K562 (cell line): ENCODE results near the gene LRP1. TPM values are rescaled to one million over a fixed set of nuclear protein-coding genes. Genes with fewer than 3 reads are reported as not detected.

Source experiments
- ADNP ChIP-seq: fragments of 200-800 bp; sonication (Bioruptor generic); IDR thresholded peaks from 2 replicates; pipeline ENCODE4 v1.6.1; 2016; ENCODE audit warnings: missing genetic modification characterization, missing compliant biosample characterization
- CBX5 ChIP-seq: IDR thresholded peaks from 2 replicates; pipeline ENCODE4 v1.6.1; 2014; ENCODE audit warnings: low read depth, borderline replicate concordance
- CREM ChIP-seq: IDR thresholded peaks from 2 replicates; pipeline ENCODE4 v1.6.1; 2014; ENCODE audit warnings: antibody characterized with exemption, low read depth
- ELK1 ChIP-seq: sonication (generic); formaldehyde crosslinking; IDR thresholded peaks from 2 replicates; pipeline ENCODE4 v1.8.1; 2022; ENCODE audit warnings: missing genetic modification reagents
- HES1 ChIP-seq: fragments of 450-650 bp; IDR thresholded peaks from 2 replicates; pipeline ENCODE4 v1.6.1; 2016; ENCODE audit warnings: low read depth, mild to moderate bottlenecking, moderate library complexity
- HNRNPL ChIP-seq: fragments of 200-400 bp; formaldehyde crosslinking; IDR thresholded peaks from 2 replicates; pipeline ENCODE4 v1.6.1; 2017; ENCODE audit warnings: low read depth, mild to moderate bottlenecking, low read length
- KDM1A ChIP-seq, 2 experiments: fragments of 450-650 bp; IDR thresholded peaks; 2 replicates each; pipeline ENCODE4 v1.6.1; 2016; ENCODE audit warnings: mild to moderate bottlenecking in 2 of 2
- KLF1 ChIP-seq: fragments of 450-650 bp; IDR thresholded peaks from 2 replicates; pipeline ENCODE4 v1.6.1; 2016; ENCODE audit warnings: missing genetic modification characterization, missing compliant biosample characterization
- L3MBTL2 ChIP-seq: fragments of 450-650 bp; IDR thresholded peaks from 2 replicates; pipeline ENCODE4 v1.6.1; 2016; ENCODE audit warnings: mild to moderate bottlenecking, moderate library complexity
- MAFG ChIP-seq: fragments of 450-650 bp; conservative IDR thresholded peaks from 2 replicates; pipeline ENCODE4 v1.6.1; 2016; ENCODE audit warnings: missing genetic modification characterization, missing compliant biosample characterization
- POLR2AphosphoS2 ChIP-seq: IDR thresholded peaks from 2 replicates; pipeline ENCODE4 v1.6.1; 2012; ENCODE audit warnings: low read length, improper control_type of control experiment
- SIN3A ChIP-seq, 2 experiments: fragments of 150-350 bp in 1 of 2; IDR thresholded peaks; 2 replicates each; pipeline ENCODE4 v1.6.1; 2011 to 2016; ENCODE audit warnings: borderline replicate concordance in 2 of 2, low read depth in 2 of 2, low read length in 2 of 2, mild to moderate bottlenecking in 2 of 2, moderate library complexity in 2 of 2; ENCODE audit not compliant: control insufficient read depth in 1 of 2
- WHSC1 ChIP-seq: IDR thresholded peaks from one replicate; pipeline ENCODE4 v1.6.1; 2012; ENCODE audit warnings: low read length, control low read depth, inconsistent platforms
- ZBTB17 ChIP-seq: fragments of 450-650 bp; formaldehyde crosslinking; IDR thresholded peaks from 2 replicates; pipeline ENCODE4 v1.4.0; 2020; ENCODE audit warnings: mild to moderate bottlenecking
- ZBTB7A ChIP-seq: IDR thresholded peaks from 2 replicates; pipeline ENCODE4 v1.6.1; 2011; ENCODE audit warnings: low read depth, mild to moderate bottlenecking, low read length, moderate library complexity, borderline replicate concordance; ENCODE audit not compliant: control insufficient read depth
- ZC3H4 ChIP-seq: sonication (generic); formaldehyde crosslinking; IDR thresholded peaks from 2 replicates; pipeline ENCODE4 v1.9.0; 2021; ENCODE audit warnings: missing genetic modification reagents, borderline replicate concordance
- ZEB2 ChIP-seq: fragments of 450-650 bp; IDR thresholded peaks from 2 replicates; pipeline ENCODE4 v1.6.1; 2016
- ZFP30 ChIP-seq: fragments of 250-450 bp; sonication (Bioruptor Pico); IDR thresholded peaks from 2 replicates; pipeline ENCODE4 v1.8.0; 2022; ENCODE audit warnings: moderate library complexity, mild to moderate bottlenecking, inconsistent platforms, borderline replicate concordance
- ZNF133 ChIP-seq: fragments of 250-450 bp; sonication (Bioruptor Pico); IDR thresholded peaks from 2 replicates; pipeline ENCODE4 v1.4.0; 2020; ENCODE audit warnings: mild to moderate bottlenecking
- ZNF140 ChIP-seq: fragments of 250-450 bp; sonication (Bioruptor Pico); IDR thresholded peaks from 2 replicates; pipeline ENCODE4 v1.8.0; 2021; ENCODE audit warnings: moderate library complexity, mild to moderate bottlenecking, inconsistent platforms
- ZNF174 ChIP-seq: fragments of 250-450 bp; sonication (Bioruptor Pico); IDR thresholded peaks from 2 replicates; pipeline ENCODE4 v1.4.0; 2020; ENCODE audit warnings: mild to moderate bottlenecking
- ZNF274 ChIP-seq: IDR thresholded peaks from 2 replicates; pipeline ENCODE4 v1.6.1; 2011; ENCODE audit warnings: low read depth, mild to moderate bottlenecking, low read length, moderate library complexity, borderline replicate concordance
- ZNF282 ChIP-seq: sonication (generic); formaldehyde crosslinking; IDR thresholded peaks from 2 replicates; pipeline ENCODE4 v1.8.1; 2023; ENCODE audit warnings: missing genetic modification reagents
- polyA plus RNA-seq, 8 experiments: library from polyadenylated mRNA; depleted of rRNA in 4 of 8; stranded (reverse) in 5 of 8; unstranded in 3 of 8; fragments of >200 nt; fragmentation: Nextera tagmentation in 2 of 8; fragmentation: Illumina TruSeq in 1 of 8; extraction: Ambion mirVana in 2 of 8; extraction: Trizol in 1 of 8; gene quantifications; 2 replicates each; pipeline versions ENCODE4 v1.2.1 to v1.2.3, GENCODE V29; 2011 to 2014; ENCODE audit warnings: inconsistent platforms in 1 of 8, missing spikeins in 1 of 8
- total RNA-seq, 7 experiments: library from RNA; depleted of rRNA in 6 of 7; stranded (reverse); fragments of >200 nt in 6 of 7; fragmentation: Illumina TruSeq in 2 of 7; extraction: Trizol in 2 of 7; gene quantifications; 2 replicates each; pipeline versions ENCODE4 v1.2.1 to v1.2.3, GENCODE V29; 2011 to 2021; ENCODE audit warnings: low replicate concordance in 1 of 7
- TF ChIP-seq, protein P1 (sequence below): sonication (generic); formaldehyde crosslinking; IDR thresholded peaks from 2 replicates; pipeline ENCODE4 v1.8.0; 2022; ENCODE audit warnings: mild to moderate bottlenecking, missing genetic modification reagents
- TF ChIP-seq, protein P2 (sequence below), 2 experiments: IDR thresholded peaks; 2 replicates each; pipeline ENCODE4 v1.6.1; 2011; ENCODE audit warnings: borderline replicate concordance in 1 of 2, control low read depth in 1 of 2, low read depth in 1 of 2, low read length in 1 of 2, mild to moderate bottlenecking in 1 of 2, mixed read lengths in 1 of 2, moderate library complexity in 1 of 2; ENCODE audit not compliant: insufficient read depth in 1 of 2, insufficient read length in 1 of 2, poor library complexity in 1 of 2, severe bottlenecking in 1 of 2; ENCODE audit errors: extremely low read depth in 1 of 2

Gene LRP1
- total and polyA plus RNA-seq, 9 of the 15 experiments (the other 6 are each of a cell fraction or from before 2014, with no cell fraction given), result 0.04 to 0.64 (median 0.19) TPM; not detected in 2

DNA sequence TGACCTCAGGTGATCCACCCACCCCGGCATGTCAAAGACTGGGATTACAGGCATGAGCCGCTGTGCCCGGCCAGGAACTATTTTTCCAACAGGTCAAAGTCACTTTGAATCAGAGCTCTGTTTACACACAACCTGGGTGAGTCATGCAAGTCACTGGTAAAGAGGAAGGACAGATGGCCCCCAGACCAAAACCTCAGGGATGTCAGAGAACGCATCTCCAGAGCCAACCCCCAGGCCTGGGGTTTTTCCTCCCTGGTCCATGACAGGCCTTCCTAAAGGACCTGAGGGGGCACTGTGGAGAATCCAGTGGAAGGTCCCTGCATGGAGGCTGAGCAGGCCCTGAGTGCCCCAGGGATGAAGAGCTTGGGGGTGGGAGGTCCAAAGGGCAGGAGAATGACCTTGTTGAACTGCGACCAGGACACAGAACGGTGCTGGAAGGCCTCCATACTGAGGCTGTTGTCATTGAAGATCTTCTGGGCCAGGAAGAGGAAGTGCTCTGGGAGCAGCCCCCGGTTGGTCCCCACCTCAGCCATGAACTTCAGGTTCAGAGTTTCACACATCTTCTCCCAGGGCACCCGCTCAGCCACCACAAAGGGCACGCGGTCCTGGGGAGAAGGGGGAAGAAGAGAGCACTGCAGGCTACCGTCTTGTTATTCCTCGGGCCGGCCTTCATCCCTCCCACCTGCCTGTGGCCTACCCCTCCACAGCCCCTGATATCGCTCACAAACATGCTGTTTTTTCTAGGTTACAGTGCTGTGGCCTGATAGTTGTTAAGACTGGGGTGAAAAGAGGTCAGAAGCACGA, 26.2 kb upstream of the LRP1 start (continued):
- TF ChIP-seq HES1, result no peak
- no peak for TF ChIP-seq ZNF140 (CRISPR knock-in tag)
- TF ChIP-seq ZEB2, result 0 out of 2 replicates have a peak, but pooled peaks have one; percentile 29
- no peak for TF ChIP-seq ZBTB17 (CRISPR knock-in tag)
- no peak for TF ChIP-seq POLR2AphosphoS2
- TF ChIP-seq KLF1 (tag), result no peak
- peak; percentile 62 for TF ChIP-seq L3MBTL2
- peak; percentile 71; the same call in 1 of the 2 replicates for TF ChIP-seq ZBTB7A
- TF ChIP-seq MAFG (tag), result no peak
- no peak for TF ChIP-seq ZNF282 (CRISPR knock-in tag)
- TF ChIP-seq ZNF274, result no peak
- TF ChIP-seq ZNF133 (CRISPR knock-in tag), result no peak
- TF ChIP-seq ZFP30, result no peak
- no peak for TF ChIP-seq CBX5
- TF ChIP-seq WHSC1, result no peak
- TF ChIP-seq ZNF174 (CRISPR knock-in tag), result no peak
- TF ChIP-seq, protein P1, sequence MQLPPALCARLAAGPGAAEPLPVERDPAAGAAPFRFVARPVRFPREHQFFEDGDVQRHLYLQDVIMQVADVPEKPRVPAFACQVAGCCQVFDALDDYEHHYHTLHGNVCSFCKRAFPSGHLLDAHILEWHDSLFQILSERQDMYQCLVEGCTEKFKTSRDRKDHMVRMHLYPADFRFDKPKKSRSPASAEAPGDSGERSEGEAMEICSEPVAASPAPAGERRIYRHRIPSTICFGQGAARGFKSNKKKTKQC, result no peak
- TF ChIP-seq ZC3H4, result no peak
- peak; percentile 84 for TF ChIP-seq KDM1A (IDR thresholded peaks at IDR 0.05)
- no peak for TF ChIP-seq HNRNPL
- no peak; the same call in 1 of the 2 replicates for TF ChIP-seq CREM
- TF ChIP-seq, protein P2, sequence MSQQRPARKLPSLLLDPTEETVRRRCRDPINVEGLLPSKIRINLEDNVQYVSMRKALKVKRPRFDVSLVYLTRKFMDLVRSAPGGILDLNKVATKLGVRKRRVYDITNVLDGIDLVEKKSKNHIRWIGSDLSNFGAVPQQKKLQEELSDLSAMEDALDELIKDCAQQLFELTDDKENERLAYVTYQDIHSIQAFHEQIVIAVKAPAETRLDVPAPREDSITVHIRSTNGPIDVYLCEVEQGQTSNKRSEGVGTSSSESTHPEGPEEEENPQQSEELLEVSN (IDR thresholded peaks at IDR 0.05; ENCODE audit: borderline replicate concordance in 1 of 2, extremely low read depth in 1 of 2, insufficient read depth in 1 of 2, insufficient read length in 1 of 2, low read depth in 1 of 2, low read length in 1 of 2, poor library complexity in 1 of 2, severe bottlenecking in 1 of 2), result peak in 1 of 2 experiments; percentile 57
- no peak for TF ChIP-seq SIN3A (IDR thresholded peaks at IDR 0.05; ENCODE audit: borderline replicate concordance in 2 of 2, control insufficient read depth in 1 of 2, low read depth in 2 of 2, low read length in 2 of 2)
- no peak for TF ChIP-seq ELK1 (CRISPR knock-in tag)
- no peak for TF ChIP-seq ADNP (tag)
